SIG-M5 (cell line): Measurements from ENCODE around the gene KIAA0513.

Source experiments
- DNase-seq: peaks from one replicate; lab custom pipeline; 2025; lab: John Stamatoyannopoulos, UW

The KIAA0513 gene

DNA sequence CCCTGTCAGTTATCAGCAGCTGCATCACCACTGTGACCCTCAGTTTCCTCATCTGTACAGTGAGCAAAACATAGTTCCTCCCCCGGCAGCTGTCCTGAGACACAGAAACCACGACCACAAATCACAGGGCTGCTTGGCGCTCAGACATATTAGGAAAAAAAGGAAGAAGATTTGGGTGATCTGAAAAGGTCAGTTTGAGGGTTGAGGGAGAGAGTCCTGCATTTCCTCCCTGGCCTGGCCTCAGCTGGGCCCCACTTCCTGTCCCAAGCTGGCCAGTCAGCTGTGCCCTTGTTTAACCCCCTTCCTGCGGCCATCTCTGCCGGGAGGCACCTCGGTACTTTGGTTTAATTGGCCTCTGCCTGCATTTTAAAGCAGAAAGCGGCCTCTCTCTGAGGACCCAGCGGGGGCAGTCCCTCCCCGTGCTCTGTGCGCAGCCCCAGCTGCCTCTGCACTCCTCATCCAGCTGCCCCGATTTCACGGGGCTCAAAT lies 108.7 kb downstream of the KIAA0513 start:
- DNase-seq, result no peak

DNA sequence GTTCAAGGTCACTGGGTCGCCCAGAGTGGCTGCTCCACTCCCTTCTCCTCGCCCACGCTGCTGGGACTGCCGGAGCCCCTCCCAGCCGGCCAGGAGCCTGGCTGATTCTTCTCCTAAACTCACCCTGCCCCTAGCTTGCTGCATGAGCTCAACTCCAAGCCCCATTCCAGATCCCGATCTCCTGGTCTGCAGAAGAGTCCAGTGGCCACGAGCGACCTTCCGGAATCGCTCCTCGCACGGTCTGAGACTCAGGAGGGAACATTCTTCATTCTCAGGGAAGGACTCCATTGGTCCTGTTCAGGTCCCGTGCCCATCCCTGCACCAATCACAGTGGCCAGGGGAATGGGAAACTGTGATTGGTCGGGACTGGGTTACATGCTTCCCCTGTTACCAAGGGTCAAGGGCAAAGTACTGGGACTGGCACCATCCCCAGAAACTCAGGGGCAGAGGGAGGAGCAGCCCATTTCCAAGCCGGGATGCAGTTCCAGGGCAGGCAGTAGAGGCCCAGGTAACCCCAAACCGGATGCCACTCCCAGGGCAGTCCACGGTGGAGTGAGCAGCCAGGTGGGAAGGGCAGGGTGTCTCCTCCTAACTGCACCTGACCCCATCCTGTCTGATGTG lies 109.2 kb downstream of the KIAA0513 start:
- DNase-seq, result no peak

DNA sequence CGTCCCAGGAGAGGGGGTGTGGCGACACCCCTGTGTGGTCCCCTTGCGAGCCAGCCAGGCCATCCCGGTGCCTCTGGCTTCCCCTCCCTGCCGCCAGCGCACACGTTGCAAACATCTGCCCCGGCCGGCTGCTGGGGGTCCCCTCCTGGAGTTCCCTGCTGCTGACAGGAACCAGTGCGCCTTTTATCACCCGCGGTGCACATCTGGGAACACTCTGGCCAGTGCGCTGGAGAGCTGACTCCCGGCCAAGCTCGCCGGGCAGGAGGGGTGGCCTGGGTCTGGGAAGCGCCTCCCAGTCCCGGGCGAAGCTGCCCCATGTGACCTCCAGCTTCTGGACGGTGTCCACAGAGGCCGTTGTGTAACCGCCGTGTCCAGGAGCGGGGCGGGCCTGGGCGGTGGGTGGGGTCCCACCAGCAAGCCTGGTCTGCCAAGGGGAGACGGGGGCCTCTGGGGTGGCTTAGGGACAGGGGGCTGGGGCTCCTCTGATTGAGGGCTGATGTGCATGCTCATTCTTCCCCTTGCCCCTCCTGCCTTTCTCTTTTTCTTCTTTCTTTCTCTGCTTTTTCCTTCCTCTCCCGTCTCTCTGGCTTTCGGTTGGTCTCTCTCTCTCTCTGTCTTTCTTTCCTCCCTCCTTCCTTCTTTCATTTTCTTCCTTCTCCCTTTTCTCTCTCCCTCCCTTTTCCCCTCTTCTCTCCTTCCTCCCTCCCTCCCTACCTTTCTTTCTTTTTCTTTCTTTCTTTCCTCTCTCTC lies 109.9 kb downstream of the KIAA0513 start:
- DNase-seq, result no peak

DNA sequence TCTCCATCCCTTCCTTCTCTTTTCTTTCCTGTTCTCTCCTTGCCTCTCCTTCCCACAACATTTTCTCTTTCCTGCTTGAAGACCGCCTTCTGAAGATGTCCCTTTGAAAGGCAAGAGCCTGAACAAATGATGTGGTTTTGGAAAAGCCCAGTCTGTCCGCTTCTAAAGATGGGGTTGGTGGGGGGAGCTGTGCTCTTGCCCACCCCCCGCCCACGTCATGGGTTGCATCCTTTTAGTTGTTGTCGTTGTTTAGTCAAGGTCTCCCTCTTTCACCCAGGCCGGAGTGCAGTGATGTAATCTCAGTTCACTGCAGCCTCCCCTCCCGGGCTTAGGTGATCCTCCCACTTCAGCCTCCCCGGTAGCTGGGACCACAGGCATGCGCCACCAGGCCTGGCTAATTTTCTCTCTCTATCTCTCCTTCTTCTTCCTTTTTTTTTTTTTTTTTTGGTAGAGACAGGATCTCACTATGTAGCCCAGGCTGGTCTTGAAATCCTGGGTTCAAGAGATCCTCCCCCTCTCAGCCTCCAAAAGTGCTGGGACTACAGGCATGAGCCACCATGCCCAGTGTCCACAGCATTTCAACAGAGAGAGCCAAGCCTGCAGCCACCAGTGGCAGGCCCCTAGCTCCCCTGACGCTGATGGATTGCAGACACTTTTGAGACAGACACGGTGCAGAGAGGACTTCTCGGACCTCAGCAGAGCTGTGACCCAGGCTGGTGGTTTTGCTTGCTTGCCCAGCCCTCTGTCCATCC lies 110.7 kb downstream of the KIAA0513 start:
- no peak for DNase-seq

DNA sequence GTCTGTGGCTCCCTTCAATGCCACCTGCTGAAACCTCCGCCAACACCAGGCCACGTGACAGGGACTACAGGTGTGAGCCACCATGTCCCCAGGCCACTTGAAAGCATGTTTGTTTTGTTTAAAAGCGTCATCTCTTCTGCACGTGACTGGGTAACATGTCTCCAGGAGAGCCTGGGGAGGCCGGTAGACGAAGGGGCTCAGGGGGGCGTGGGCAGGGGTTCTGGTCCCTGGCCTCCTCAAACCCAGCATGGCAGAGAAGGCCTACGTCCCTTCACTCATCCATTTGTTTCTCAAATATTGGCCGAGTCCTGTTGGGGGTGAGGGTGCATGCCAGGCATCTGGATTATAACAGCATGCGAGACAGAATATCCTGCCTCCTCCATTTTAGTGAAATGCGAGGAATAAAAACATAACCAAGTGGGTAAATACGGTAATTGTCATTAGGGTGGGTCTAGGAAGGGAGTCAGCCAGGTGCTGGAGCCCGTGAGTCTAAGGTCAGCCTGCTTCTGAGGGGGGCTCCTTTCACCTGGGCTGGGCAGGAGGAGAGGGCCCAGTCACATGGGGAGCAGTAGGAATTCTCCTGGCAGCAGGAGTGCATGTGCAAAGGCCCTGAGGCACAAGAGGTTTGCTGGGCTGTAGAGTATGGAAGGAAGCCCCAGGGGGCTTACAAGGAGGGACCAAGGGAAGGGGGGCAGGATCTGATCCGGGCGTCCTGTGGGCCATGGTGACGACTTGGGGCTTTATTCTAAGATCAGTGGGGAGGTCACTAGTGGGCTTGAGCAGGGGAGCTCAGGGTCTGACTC lies 111.4 kb downstream of the KIAA0513 start:
- DNase-seq, result no peak

DNA sequence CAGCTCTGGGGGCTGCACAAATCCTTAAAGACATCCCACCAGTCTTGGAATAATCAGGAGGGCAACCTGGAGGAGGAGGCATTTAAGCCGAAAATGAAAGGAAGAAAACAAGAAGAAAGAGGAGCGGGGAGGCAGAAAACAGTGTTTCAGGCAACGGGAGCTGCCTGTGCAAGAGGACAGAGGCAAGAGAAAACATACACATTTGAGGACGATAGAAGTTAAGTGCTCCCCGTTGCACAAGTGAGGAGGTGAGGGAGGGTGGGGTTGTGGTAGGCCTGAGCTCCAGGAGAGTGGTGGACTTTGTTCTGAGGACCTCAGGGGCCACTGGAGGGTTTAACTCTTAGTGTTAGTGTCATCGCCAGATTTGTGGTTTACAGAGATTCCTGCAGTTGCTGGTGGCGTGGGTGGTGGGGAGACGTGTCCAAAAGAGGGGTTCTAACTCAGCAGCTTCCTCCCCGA lies 112.3 kb downstream of the KIAA0513 start:
- no peak for DNase-seq

DNA sequence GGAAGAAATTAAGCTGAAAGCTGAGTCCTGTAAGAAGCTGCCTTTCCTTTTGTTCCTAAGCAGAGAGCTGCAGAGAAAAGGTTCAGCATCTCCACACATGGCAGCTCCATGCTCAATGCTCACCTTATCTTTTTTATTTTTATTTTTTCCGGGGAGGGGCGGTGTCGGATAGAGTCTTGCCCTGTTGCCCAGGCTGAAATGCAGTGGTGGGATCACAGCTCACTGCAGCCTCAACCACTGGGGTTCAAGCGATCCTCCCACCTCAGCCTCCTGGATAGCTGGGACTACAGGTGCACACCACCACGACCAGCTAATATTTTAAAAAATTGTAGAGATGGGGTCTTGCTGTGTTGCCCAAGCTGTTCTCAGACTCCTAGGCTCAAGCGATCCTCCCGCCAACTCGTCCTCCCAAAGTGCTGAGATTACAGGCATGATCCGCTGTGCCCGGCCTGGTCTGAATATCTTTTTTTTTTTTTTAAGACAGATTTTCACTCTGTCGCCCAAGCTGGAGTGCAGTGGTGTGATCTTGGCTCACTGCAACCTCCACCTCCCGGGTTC lies 112.9 kb downstream of the KIAA0513 start:
- DNase-seq, result no peak

DNA sequence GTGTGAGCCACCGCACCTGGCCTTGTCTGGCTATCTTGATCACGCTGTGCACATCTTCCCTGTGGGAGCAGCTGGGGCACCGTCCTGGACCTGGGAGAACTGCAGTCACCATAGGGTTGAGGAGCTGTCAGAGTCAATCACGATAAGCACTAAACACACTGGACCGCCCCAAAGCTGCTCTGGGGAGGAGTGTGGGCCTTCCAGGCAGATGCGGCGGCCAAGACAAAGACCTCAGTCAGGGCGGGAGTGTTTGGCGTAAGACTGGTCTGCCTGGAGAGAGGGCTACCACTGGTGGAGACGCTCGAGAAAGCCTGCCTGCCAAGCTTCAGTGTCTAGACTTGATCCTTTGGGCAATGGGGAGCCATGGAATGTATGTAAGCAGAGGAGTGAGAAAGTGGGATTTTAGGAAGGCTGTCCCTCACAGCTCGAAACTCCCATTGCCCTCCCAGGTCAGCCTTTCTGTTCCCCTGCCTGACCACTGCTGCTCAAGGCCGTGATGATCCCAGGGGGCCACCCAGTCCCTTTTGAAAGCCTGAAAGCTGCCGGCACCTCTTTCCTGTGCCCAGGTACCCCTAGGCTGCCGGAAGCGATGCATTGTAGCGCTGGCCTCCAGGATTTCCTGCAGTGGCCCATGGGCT lies 114.0 kb downstream of the KIAA0513 start:
- DNase-seq, result no peak

DNA sequence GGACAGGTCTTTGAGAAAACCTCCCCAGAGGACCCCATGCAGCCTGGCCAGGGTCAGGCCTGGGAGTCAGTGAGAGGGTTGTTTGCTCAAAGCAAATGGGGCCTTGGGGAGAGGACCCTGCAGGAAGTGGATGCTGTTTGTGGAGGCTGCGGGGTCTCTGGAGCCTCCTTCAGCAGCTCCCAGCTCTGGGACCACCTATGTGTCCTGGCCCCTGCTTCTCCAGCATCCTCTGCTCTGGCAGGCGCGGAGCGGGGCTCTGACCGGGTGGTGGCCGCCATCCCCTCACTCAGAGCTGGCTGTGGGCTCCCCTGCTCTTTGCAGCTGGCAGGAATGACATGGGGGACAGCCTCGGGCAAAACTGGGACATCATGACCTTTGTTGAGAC lies 114.5 kb downstream of the KIAA0513 start:
- no peak for DNase-seq

DNA sequence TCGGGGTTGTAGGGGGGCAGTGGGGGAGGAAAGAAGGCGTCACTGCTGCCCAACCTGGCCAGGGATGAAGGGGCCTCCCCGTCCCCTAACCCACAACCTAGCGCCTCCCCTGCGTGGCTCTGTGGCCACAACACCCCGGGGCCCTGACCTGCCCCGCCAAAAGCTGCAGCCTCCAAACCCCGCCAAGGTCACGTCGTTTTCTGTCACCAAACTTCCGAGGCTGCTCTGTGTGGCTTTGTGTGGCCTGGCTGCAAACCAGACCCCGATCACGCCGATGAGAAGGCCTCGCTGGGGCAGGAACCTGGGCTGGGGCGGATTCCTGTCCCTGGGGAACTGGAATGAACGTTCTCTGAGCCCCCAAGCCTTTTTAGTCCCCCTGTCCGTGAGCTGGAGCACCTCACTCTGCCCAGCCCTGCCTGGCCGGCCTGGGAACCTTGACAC lies 115.2 kb downstream of the KIAA0513 start:
- DNase-seq, result no peak
